Stomach smooth muscle (tissue), 2 donors: ENCODE results near the gene CDH16.

Experiments
- H3K27ac ChIP-seq: one replicate; pipeline ENCODE4 v1.7.0; 2013; ENCODE audit warnings: mild to moderate bottlenecking, low read length, inconsistent platforms
- H3K27me3 ChIP-seq, 2 donors: one replicate each; pipeline ENCODE4 v1.7.0; 2013; ENCODE audit warnings: low read length in 2 of 2; ENCODE audit not compliant: insufficient read depth in 2 of 2, control insufficient read depth in 1 of 2
- H3K36me3 ChIP-seq, 2 donors: one replicate each; pipeline ENCODE4 v1.7.0; 2013; ENCODE audit warnings: low read length in 2 of 2; ENCODE audit not compliant: control insufficient read depth in 2 of 2, insufficient read depth in 2 of 2
- H3K4me1 ChIP-seq: one replicate; pipeline ENCODE4 v1.7.0; 2013; ENCODE audit warnings: low read length; ENCODE audit not compliant: control insufficient read depth, insufficient read depth
- H3K4me3 ChIP-seq, 2 donors: one replicate each; pipeline ENCODE4 v1.7.0; 2013; ENCODE audit warnings: low read length in 2 of 2
- H3K9ac ChIP-seq, 2 donors: one replicate each; pipeline ENCODE4 v1.7.0; 2013; ENCODE audit warnings: low read length in 2 of 2, mild to moderate bottlenecking in 1 of 2
- H3K9me3 ChIP-seq, 2 donors: one replicate each; pipeline ENCODE4 v1.7.0; 2013; ENCODE audit warnings: low read length in 2 of 2; ENCODE audit not compliant: control insufficient read depth in 2 of 2
- donor health status: healthy.
- donor health status: Pancreatic carcinoma.

CDH16 gene

DNA sequence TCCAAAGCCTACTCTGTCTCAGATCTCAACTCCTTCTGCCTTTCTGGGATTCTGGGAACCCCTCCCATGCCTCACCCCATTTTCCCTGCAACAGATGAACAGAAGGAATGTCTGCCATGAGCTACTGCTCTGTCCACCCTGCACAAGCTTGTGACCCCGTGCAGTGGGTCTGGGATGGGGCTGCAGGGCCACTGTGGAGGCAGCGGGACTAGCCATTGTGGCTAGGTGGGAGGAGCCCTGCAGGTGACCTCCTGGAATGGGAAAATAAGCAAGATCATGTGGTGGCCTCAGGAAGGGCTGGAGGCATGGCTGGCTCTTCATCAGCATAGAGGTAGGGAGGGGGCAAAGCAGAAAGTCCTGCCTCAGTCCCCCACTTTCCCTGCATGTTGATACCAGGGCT lies 24.6 kb downstream of the CDH16 start:
- Histone ChIP-seq H3K4me3 (no peak overlapping the region), H3K4me1 (peaks cover 15% of the 10 kb centered on the region), H3K27me3 (no peaks in the 10 kb centered on the region), H3K9ac (no peak overlapping the region), H3K9me3 (no peaks in the 10 kb centered on the region), H3K27ac (no peak overlapping the region), H3K36me3 (no peaks in the 10 kb centered on the region)

DNA sequence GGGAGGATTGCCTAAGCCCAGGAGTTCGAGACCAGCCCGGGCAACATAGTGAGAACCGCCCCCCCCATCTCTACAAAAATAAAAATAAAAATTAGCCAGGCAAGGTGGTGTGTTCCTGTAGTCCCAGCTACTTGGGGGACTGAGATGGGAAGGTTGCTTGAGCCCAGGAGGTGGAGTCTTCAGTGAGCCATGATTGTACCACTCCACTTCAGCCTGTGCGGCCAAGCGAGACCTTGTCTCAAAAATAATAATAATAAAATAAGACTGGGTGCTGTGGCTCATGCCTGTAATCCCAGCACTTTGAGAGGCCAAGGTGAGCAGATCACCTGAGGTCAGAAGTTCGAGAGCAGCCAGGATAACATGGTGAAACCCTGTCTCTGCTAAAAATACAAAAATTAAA lies 26.9 kb downstream of the CDH16 start:
- Histone ChIP-seq H3K4me1 (peaks cover 6% of the 10 kb centered on the region), H3K27me3 (no peaks in the 10 kb centered on the region), H3K9ac (no peak overlapping the region), H3K27ac (no peak overlapping the region), H3K9me3 (no peaks in the 10 kb centered on the region), H3K4me3 (no peak overlapping the region), H3K36me3 (no peaks in the 10 kb centered on the region)

DNA sequence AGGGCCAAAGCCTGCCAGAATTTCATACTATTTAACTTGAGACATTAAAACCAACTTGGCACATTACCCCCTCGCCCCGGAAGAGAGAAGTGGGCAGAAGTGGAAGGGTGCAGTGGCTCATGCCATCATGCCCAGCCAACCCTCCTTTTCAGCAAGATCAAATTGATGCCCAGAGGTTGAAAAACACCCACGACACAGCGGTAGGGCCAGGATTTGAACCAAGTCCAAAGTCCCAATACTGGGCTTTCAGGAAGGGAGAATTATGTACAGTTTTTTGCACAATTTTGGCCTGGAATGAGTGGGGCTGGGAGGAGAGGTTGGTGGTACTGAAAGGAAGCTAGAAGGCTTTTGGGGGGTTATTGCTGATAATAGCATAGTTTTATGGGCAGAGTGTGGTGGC lies 27.3 kb downstream of the CDH16 start:
- H3K9me3 ChIP-seq, result no peaks in the 10 kb centered on the region
- peaks cover 6% of the 10 kb centered on the region for H3K4me1 ChIP-seq
- no peak overlapping the region for H3K4me3 ChIP-seq
- H3K27ac ChIP-seq, result no peak overlapping the region
- no peaks in the 10 kb centered on the region for H3K27me3 ChIP-seq
- H3K36me3 ChIP-seq, result peaks cover 0 to 1% of the 10 kb centered on the region in 2 donors
- no peak overlapping the region for H3K9ac ChIP-seq

DNA sequence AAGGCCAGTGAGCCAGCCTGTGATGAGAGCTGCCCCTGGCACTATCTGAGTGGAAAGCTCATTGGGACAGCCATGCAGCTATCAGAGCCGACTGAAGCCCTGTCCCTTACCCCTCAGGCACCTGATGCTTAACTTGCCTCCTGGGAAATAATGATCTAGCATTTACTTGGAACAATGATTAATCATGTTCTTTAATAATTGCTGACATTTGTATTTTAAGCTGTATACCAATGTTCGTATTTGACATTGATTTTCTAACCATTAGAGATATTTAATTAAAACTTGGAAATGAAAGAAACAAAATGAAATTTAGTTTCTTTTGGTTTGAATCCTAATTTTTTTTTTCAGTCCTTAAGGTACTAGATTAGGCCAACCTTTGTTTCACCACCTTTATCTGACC lies 27.9 kb downstream of the CDH16 start:
- no peaks in the 10 kb centered on the region for H3K27me3 ChIP-seq
- no peak overlapping the region for H3K27ac ChIP-seq
- no peak overlapping the region for H3K9ac ChIP-seq
- peaks cover 2% of the 10 kb centered on the region in 2 donors for H3K36me3 ChIP-seq
- H3K9me3 ChIP-seq, result no peaks in the 10 kb centered on the region
- peaks cover 6% of the 10 kb centered on the region for H3K4me1 ChIP-seq
- H3K4me3 ChIP-seq, result no peak overlapping the region

DNA sequence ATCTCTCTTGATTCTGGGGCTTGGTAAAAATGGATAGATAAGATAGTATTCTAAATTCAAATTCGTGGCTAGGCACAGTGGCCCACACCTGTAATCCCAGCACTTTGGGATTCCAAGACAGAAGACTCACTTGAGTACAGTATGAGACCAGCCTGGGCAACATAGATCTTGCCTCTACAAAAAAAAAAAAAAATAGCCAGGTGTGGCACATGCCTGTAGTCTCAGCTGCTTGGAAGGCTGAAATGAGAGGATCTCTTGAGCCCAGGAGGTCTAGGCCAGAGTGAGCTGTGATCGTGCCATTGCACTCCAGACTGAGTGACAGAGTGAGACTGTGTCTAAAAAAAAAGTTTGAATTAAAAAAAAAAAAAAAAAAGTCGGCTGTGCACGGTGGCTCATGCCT lies 29.1 kb downstream of the CDH16 start:
- peaks cover 11 to 13% of the 10 kb centered on the region in 2 donors for H3K36me3 ChIP-seq
- H3K4me1 ChIP-seq, result no peaks in the 10 kb centered on the region
- no peaks in the 10 kb centered on the region for H3K9me3 ChIP-seq
- H3K9ac ChIP-seq, result no peak overlapping the region
- no peak overlapping the region for H3K4me3 ChIP-seq
- H3K27me3 ChIP-seq, result no peaks in the 10 kb centered on the region
- no peak overlapping the region for H3K27ac ChIP-seq

DNA sequence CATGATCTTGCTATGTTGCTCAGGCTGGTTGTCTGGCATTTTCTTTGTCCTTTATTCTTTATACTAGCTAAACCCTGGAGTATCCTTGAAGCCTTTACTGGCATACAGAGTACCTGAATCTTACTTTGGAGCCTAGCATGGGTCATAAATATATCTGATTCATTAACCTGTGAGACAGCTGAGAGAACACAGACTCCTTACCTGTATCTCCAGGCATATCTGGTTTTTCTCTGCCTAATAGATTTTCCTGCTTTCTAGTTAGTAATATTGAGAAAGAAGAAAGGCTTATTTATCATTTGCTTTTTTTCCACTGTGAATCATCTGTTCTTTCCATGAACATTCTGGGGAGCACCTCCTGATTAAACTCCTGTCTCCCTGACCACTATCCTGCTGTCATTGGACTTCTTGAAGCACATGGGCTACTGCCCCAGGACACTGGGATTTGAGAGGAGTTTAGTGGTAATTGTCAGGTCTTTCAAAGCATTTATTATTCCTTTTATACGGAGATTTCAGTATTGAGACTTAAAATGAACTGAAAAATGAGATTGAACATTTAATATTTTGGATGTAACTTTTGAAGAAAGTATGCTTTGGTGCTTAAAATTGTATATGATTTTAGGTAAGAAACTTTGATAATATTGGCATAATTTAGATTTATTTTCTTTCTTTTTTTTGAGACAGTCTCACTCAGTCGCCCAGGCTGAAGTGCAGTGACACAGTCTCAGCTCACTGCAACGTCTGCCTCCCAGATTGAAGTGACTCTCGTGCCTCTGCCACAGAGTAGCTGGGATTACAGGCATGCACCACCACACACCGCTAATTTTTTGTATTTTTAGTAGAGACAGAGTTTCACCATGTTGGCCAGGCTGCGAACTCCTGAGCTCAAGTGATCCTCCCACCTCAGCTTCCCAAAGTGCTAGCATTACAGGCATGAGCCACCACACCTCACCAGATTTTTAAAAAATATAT lies 29.8 kb downstream of the CDH16 start:
- no peak overlapping the region for H3K4me3 ChIP-seq
- no peaks in the 10 kb centered on the region for H3K9me3 ChIP-seq
- H3K36me3 ChIP-seq, result peaks cover 13 to 15% of the 10 kb centered on the region in 2 donors
- no peak overlapping the region for H3K9ac ChIP-seq
- H3K27ac ChIP-seq, result no peak overlapping the region
- H3K4me1 ChIP-seq, result no peaks in the 10 kb centered on the region
- H3K27me3 ChIP-seq, result no peaks in the 10 kb centered on the region

DNA sequence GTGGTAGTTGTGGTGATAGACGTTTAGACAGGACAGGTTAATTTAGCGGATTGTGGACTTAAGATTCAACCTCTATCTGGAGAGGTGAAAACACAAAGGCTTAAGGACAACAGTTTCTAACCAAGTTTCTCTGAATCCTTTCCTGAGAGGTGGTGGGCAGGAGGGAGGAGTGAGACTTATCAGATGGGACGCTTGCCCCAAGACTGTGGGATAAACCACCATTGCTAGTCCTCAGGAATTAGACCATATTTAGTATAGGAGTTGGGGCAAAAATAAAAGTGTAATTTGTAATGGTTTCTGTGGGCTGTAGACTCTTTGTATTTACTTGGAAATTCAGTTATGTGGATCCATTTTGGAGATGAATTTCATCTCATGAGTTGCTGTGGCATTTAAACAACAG lies 31.8 kb downstream of the CDH16 start:
- H3K27ac ChIP-seq, result no peak overlapping the region
- H3K4me3 ChIP-seq, result no peak overlapping the region
- H3K9ac ChIP-seq, result no peak overlapping the region
- H3K9me3 ChIP-seq, result no peaks in the 10 kb centered on the region
- peaks cover 13 to 15% of the 10 kb centered on the region in 2 donors for H3K36me3 ChIP-seq
- H3K4me1 ChIP-seq, result no peaks in the 10 kb centered on the region
- H3K27me3 ChIP-seq, result no peaks in the 10 kb centered on the region

DNA sequence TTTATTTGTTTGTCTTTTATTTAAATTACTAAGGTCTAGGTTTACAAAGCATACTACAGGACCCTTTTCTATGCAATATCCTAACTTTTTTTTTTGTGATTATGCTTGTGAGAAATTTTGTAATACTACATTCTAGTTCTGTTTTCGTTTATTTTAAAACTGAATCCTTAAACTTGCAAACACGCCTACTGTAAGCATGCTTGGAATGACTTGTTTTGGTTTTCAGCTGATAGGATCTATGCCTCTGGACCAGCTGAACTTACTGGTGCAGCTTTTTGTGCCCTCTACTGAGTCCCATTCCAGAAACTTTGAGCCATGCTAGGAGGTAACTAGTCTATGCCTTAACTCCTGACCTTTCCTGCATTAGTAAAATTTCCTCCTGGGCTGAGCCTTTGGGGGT lies 32.4 kb downstream of the CDH16 start:
- H3K27ac ChIP-seq, result no peak overlapping the region
- H3K4me1 ChIP-seq, result peaks cover 4% of the 10 kb centered on the region
- no peak overlapping the region for H3K4me3 ChIP-seq
- no peaks in the 10 kb centered on the region for H3K9me3 ChIP-seq
- H3K27me3 ChIP-seq, result no peaks in the 10 kb centered on the region
- H3K36me3 ChIP-seq, result peaks cover 13 to 15% of the 10 kb centered on the region in 2 donors
- no peak overlapping the region for H3K9ac ChIP-seq

DNA sequence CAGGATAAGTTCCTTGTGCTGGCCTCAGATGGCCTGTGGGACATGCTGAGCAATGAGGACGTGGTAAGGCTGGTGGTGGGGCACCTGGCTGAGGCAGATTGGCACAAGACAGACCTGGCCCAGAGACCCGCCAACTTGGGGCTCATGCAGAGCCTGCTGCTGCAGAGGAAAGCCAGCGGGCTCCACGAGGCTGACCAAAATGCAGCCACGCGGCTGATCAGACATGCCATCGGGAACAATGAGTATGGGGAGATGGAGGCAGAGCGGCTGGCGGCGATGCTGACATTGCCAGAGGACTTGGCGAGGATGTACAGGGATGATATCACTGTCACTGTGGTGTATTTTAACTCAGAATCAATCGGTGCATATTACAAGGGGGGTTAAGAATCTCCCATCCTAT lies 33.2 kb downstream of the CDH16 start:
- Histone ChIP-seq H3K9me3 (no peaks in the 10 kb centered on the region), H3K27ac (no peak overlapping the region), H3K27me3 (no peaks in the 10 kb centered on the region), H3K4me3 (no peak overlapping the region), H3K9ac (no peak overlapping the region), H3K36me3 (peaks cover 13 to 15% of the 10 kb centered on the region in 2 donors), H3K4me1 (peaks cover 9% of the 10 kb centered on the region)

DNA sequence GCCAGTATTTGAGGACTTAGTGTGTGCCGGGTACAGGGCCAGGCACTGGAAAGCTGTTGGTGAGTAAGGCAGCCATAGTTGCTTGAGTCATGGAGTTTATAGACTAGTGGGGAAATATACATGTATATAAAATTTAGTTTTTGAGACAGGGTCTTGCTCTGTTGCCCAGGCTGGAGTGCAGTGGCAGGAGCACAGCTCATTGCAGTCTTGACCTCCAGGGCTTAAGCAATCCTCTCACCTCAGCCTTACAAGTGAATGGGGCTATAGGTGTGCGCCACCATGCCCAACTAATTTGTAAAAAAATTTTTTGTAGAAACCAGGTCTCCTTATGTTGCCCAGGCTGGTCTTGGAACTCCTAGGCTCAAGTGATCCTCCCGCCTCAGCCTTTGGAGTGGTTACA lies 36.0 kb downstream of the CDH16 start:
- Histone ChIP-seq H3K27ac (no peak overlapping the region), H3K4me1 (peaks cover 14% of the 10 kb centered on the region)

DNA sequence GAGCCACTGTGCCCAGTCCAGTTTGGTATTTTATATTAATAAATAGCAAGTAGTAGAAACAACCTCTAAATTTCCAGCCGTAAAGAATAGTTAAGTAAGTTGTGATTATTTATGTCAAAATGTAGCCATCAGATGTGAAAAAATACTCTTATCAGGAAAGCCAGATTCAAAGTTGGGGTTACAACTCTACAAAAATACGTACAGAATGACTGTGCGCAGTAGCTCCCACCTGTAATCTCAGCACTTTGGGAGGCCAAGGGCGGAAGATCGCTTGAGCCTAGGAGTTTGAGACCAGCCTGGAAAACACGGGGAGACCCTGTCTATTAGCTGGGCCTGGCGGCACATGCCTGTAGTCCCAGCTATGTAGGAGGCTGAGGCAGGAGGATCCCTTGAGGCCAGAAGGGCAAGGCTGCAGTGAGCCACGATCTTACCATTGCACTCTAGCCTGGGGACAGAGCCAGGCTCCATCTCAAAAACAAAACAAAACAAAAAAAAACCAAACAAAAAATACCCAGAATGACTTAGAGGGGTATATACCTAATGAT lies 36.6 kb downstream of the CDH16 start:
- H3K36me3 ChIP-seq, result peaks cover 13 to 15% of the 10 kb centered on the region in 2 donors
- H3K4me3 ChIP-seq, result no peak overlapping the region
- H3K27me3 ChIP-seq, result no peaks in the 10 kb centered on the region
- no peak overlapping the region for H3K9ac ChIP-seq
- no peaks in the 10 kb centered on the region for H3K9me3 ChIP-seq
- H3K27ac ChIP-seq, result no peak overlapping the region
- peaks cover 14% of the 10 kb centered on the region for H3K4me1 ChIP-seq

More for the DNA sequence above, 36.0 kb downstream of the CDH16 start:
- Histone ChIP-seq H3K9ac (no peak overlapping the region), H3K9me3 (no peaks in the 10 kb centered on the region), H3K36me3 (peaks cover 13 to 15% of the 10 kb centered on the region in 2 donors), H3K27me3 (no peaks in the 10 kb centered on the region), H3K4me3 (no peak overlapping the region)
